ENCODE data around the gene NCOA7. TPM values are rescaled to one million over a fixed set of nuclear protein-coding genes. Genes with fewer than 3 reads are reported as not detected.

NCOA7 gene
- total and polyA plus RNA-seq, 11 donors: 3.8 to 23.1 (median 8.2) TPM

- peaks cover 0 to 81% (median 0%) of the 10 kb centered on the region in 9 donors for H3K27me3 ChIP-seq
- intact Hi-C loops (cut with DNase I): loop anchor here (5.0 to 10.0 kb wide), 7 partner anchors 77 to 387 kb away; no protein-coding TSS in a partner anchor
Measured at GRCh38 chr6:125749173-125749864, 41.4 kb upstream of the NCOA7 start, which contains the start of gene HEY2. HEY2 (plus strand) TSS chr6:125749632; CDS start chr6:125749777, 145 bp downstream.

GRCh38 chr6:125749865-125750691 lies 40.7 kb upstream of the NCOA7 start:
- Histone ChIP-seq H3K27me3 (peaks cover 0 to 87% (median 0%) of the 10 kb centered on the region in 9 donors), H3K27ac (peak overlapping the region; percentile 76 to 99 (median 94)), H3K4me3 (peak overlapping the region; percentile 56 to 89 (median 79)), H3K4me1 (peaks cover 0 to 49% (median 5%) of the 10 kb centered on the region in 12 donors), H3K36me3 (peaks cover 0 to 11% (median 0%) of the 10 kb centered on the region in 9 donors), H3K9me3 (no peaks in the 10 kb centered on the region)
- intact Hi-C loops (cut with DNase I): loop anchor here (2.0 to 10.0 kb wide), 9 partner anchors 78 to 438 kb away; no protein-coding TSS in a partner anchor
- ATAC-seq: peak in 2 of 4 donors; percentile 2 to 26
- peak in 4 of 5 donors; percentile 44 to 66 (median 56) for DNase-seq
- TF ChIP-seq POLR2A (IDR thresholded peaks at IDR 0.05) (no peak), CTCF (IDR thresholded peaks at IDR 0.05) (no peak)
- 1 to 3% (median 2%) methylated on average over 34 to 35 of the region's 35 CpGs for WGBS, 4 donors

More at GRCh38 chr6:125749173-125749864, 41.4 kb upstream of the NCOA7 start, which contains the start of gene HEY2:
- TF ChIP-seq CTCF (IDR thresholded peaks at IDR 0.05) (peak in 2 of 12 donors; percentile 11 to 18), POLR2A (IDR thresholded peaks at IDR 0.05) (peak; percentile 84 to 97)
- Histone ChIP-seq H3K4me3 (peak within 1 kb of the TSS; percentile 56 to 89 (median 79)), H3K27ac (peak within 1 kb of the TSS; percentile 89 to 99 (median 94)), H3K36me3 (peaks cover 0 to 4% (median 0%) of the 10 kb centered on the region in 9 donors), H3K4me1 (peaks cover 0 to 52% (median 2%) of the 10 kb centered on the region in 12 donors), H3K9me3 (no peaks in the 10 kb centered on the region)
- peak; percentile 96 to 97 (median 97) for DNase-seq
- ATAC-seq: peak; percentile 82 to 97 (median 91)
- 0% methylated on average over 5 to 95 of the region's 95 CpGs for WGBS, 4 donors

GRCh38 chr6:125750692-125751333 lies 39.9 kb upstream of the NCOA7 start:
- TF ChIP-seq CTCF (IDR thresholded peaks at IDR 0.05): no peak
- TF ChIP-seq POLR2A (IDR thresholded peaks at IDR 0.05): no peak
- H3K36me3 ChIP-seq: peaks cover 0 to 18% (median 0%) of the 10 kb centered on the region in 9 donors
- H3K4me1 ChIP-seq: peaks cover 0 to 45% (median 9%) of the 10 kb centered on the region in 12 donors
- peak overlapping the region; percentile 56 to 89 (median 79) for H3K4me3 ChIP-seq
- peaks cover 0 to 88% (median 0%) of the 10 kb centered on the region in 9 donors for H3K27me3 ChIP-seq
- ATAC-seq (no peak), DNase-seq (no peak)
- 29 to 37% (median 33%) methylated on average over 4 of the region's 4 CpGs for WGBS, 4 donors
- intact Hi-C loops (cut with DNase I): loop anchor here in 6 of 10 donors (2.0 to 5.0 kb wide), 3 partner anchors 388 to 439 kb away; no protein-coding TSS in a partner anchor
- peak overlapping the region; percentile 76 to 99 (median 94) for H3K27ac ChIP-seq
- no peaks in the 10 kb centered on the region for H3K9me3 ChIP-seq

Data from heart left ventricle (tissue), 16 donors.